PC-9 (cell line): ENCODE results near the gene NRIP1. TPM values are rescaled to one million over a fixed set of nuclear protein-coding genes. Genes with fewer than 3 reads are reported as not detected.

Experiments
- BruUV-seq: library from RNA; stranded (reverse); fragments of 400-500 nt; replicated peaks from 2 replicates; lab custom pipeline; 2021; lab: Mats Ljungman, UMichigan
- CTCF ChIA-PET: fragments of 300-600 bp; sonication (Branson Sonifier 250); formaldehyde crosslinking; loops from one replicate; lab custom pipeline; 2022; ENCODE audit warnings: antibody characterized with exemption; lab: Charles Lee
- POLR2A ChIA-PET: fragments of 300-600 bp; sonication (Branson Sonifier 250); formaldehyde crosslinking; loops from one replicate; lab custom pipeline; 2022; ENCODE audit warnings: antibody characterized with exemption; ENCODE audit not compliant: unreplicated experiment; lab: Charles Lee
- DNase-seq, 2 experiments: peaks; one replicate each; pipeline versions ENCODE4 v3.0.0 to v3.0.0-alpha.2; 2015 to 2022; ENCODE audit warnings: mixed read lengths in 1 of 2
- H2AFZ ChIP-seq: fragments of 200-600 bp; sonication (generic); 2 replicates; pipeline ENCODE4 v1.8.1; 2017; ENCODE audit warnings: antibody characterized with exemption
- H3F3A ChIP-seq: fragments of 200-600 bp; sonication (generic); 2 replicates; pipeline ENCODE4 v1.8.1; 2017; ENCODE audit warnings: antibody characterized with exemption, mild to moderate bottlenecking, low read depth; ENCODE audit not compliant: insufficient read depth
- H3K27ac ChIP-seq: fragments of 200-600 bp; sonication (generic); 2 replicates; pipeline ENCODE4 v1.6.1; 2016; ENCODE audit warnings: mixed run types
- H3K27me3 ChIP-seq: fragments of 200-600 bp; sonication (generic); 2 replicates; pipeline ENCODE4 v1.6.1; 2016; ENCODE audit warnings: low read depth, mixed run types; ENCODE audit not compliant: insufficient read depth
- H3K36me3 ChIP-seq: fragments of 200-600 bp; sonication (generic); 2 replicates; pipeline ENCODE4 v1.6.1; 2016; ENCODE audit warnings: low read depth, mixed run types
- H3K4me1 ChIP-seq: fragments of 200-600 bp; sonication (generic); replicated peaks from 2 replicates; pipeline ENCODE4 v1.6.1; 2016; ENCODE audit warnings: mixed run types; ENCODE audit not compliant: insufficient read depth
- H3K4me2 ChIP-seq: fragments of 200-600 bp; sonication (generic); 2 replicates; pipeline ENCODE4 v1.6.1; 2017; ENCODE audit warnings: mixed run types
- H3K4me3 ChIP-seq: fragments of 200-600 bp; sonication (generic); 2 replicates; pipeline ENCODE4 v1.6.1; 2016; ENCODE audit warnings: mixed run types
- H3K79me2 ChIP-seq: fragments of 200-600 bp; sonication (generic); 2 replicates; pipeline ENCODE4 v1.6.1; 2017; ENCODE audit warnings: low read depth, mixed run types
- H3K9me2 ChIP-seq: fragments of 200-600 bp; sonication (generic); 2 replicates; pipeline ENCODE4 v1.8.1; 2017; ENCODE audit warnings: mild to moderate bottlenecking; ENCODE audit not compliant: insufficient read depth
- H3K9me3 ChIP-seq: fragments of 200-600 bp; sonication (generic); 2 replicates; pipeline ENCODE4 v1.8.1; 2016; ENCODE audit warnings: low read depth; ENCODE audit not compliant: insufficient read depth
- H4K20me1 ChIP-seq: fragments of 200-600 bp; sonication (generic); 2 replicates; pipeline ENCODE4 v1.8.1; 2017; ENCODE audit not compliant: insufficient read depth
- CTCF ChIP-seq: fragments of 200-600 bp; sonication (generic); conservative IDR thresholded peaks from 2 replicates; pipeline ENCODE4 v1.6.1; 2017; ENCODE audit warnings: mixed run types, antibody characterized with exemption, mild to moderate bottlenecking, moderate library complexity
- EZH2 ChIP-seq: fragments of 200-600 bp; sonication (generic); IDR thresholded peaks from 2 replicates; pipeline ENCODE4 v1.8.0; 2017; ENCODE audit warnings: antibody characterized with exemption, low read depth
- intact Hi-C: fragments of 100-400 bp; cut with micrococcal nuclease; formaldehyde crosslinking; loops from one replicate; pipeline ENCODE4 v1.10.0; 2022; ENCODE audit not compliant: unreplicated experiment
- total RNA-seq: library from RNA; stranded (reverse); gene quantifications from 2 replicates; pipeline ENCODE4 v1.2.3, GENCODE V29; 2021

Gene NRIP1
- total RNA-seq, 1 experiment from 2014 or later, result 33.0 TPM

GRCh38 chr21:14988760-14989159, 76.0 kb downstream of the NRIP1 start:
- H3K36me3 ChIP-seq, result peaks cover 24% of the 10 kb centered on the region
- H3K9me3 ChIP-seq, result no peaks in the 10 kb centered on the region
- H3K9me2 ChIP-seq, result no peaks in the 10 kb centered on the region
- no peak for TF ChIP-seq CTCF
- no peak for TF ChIP-seq EZH2
- H3K4me2 ChIP-seq, result no peak overlapping the region
- POLR2A ChIA-PET, result no interaction called here
- intact Hi-C loops, result no loop called here
- H3K79me2 ChIP-seq, result peaks cover 97% of the 10 kb centered on the region
- CTCF ChIA-PET, result no interaction called here
- DNase-seq, result no peak
- H3K4me1 ChIP-seq, result no peaks in the 10 kb centered on the region
- no TSS peak for BruUV-seq
- no peak overlapping the region for H3K27ac ChIP-seq
- peaks cover 10% of the 10 kb centered on the region; the same call in 1 of the 2 replicates for H3F3A ChIP-seq
- no peak overlapping the region for H3K4me3 ChIP-seq
- no peak overlapping the region for H2AFZ ChIP-seq
- no peaks in the 10 kb centered on the region for H3K27me3 ChIP-seq
- peaks cover 9% of the 10 kb centered on the region; the same call in 1 of the 2 replicates for H4K20me1 ChIP-seq

- Histone ChIP-seq H3K4me2 (no peak overlapping the region), H3K9me2 (no peaks in the 10 kb centered on the region), H3K9me3 (no peaks in the 10 kb centered on the region), H3K36me3 (peaks cover 33% of the 10 kb centered on the region), H3K27ac (no peak overlapping the region), H3F3A (peaks cover 15% of the 10 kb centered on the region; the same call in 1 of the 2 replicates), H4K20me1 (peaks cover 4% of the 10 kb centered on the region; the same call in 1 of the 2 replicates), H3K79me2 (peaks cover 97% of the 10 kb centered on the region), H2AFZ (no peak overlapping the region), H3K27me3 (no peaks in the 10 kb centered on the region), H3K4me1 (no peaks in the 10 kb centered on the region), H3K4me3 (no peak overlapping the region)
- intact Hi-C loops, result no loop called here
- no TSS peak for BruUV-seq
- POLR2A ChIA-PET, result no interaction called here
- CTCF ChIA-PET, result no interaction called here
- DNase-seq, result no peak
- TF ChIP-seq CTCF (no peak), EZH2 (no peak)
Observed at GRCh38 chr21:14987370-14988170, 77.2 kb downstream of the NRIP1 start.

GRCh38 chr21:14985306-14985705, 79.5 kb downstream of the NRIP1 start:
- intact Hi-C loops, result no loop called here
- no peaks in the 10 kb centered on the region for H3K9me2 ChIP-seq

More at GRCh38 chr21:14985306-14985705, 79.5 kb downstream of the NRIP1 start:
- no peak overlapping the region; the same call in 1 of the 2 replicates for H3K27ac ChIP-seq
- peaks cover 12% of the 10 kb centered on the region; the same call in 1 of the 2 replicates for H3F3A ChIP-seq
- peaks cover 6% of the 10 kb centered on the region; the same call in 1 of the 2 replicates for H4K20me1 ChIP-seq
- peaks cover 96% of the 10 kb centered on the region for H3K79me2 ChIP-seq
- H3K4me3 ChIP-seq, result no peak overlapping the region
- no peaks in the 10 kb centered on the region for H3K27me3 ChIP-seq
- H3K4me2 ChIP-seq, result no peak overlapping the region
- ChIA-PET POLR2A (no interaction called here), CTCF (no interaction called here)
- BruUV-seq, result no TSS peak
- TF ChIP-seq CTCF (no peak), EZH2 (no peak)
- no peak for DNase-seq
- no peak overlapping the region for H2AFZ ChIP-seq
- peaks cover 31% of the 10 kb centered on the region for H3K36me3 ChIP-seq
- no peaks in the 10 kb centered on the region for H3K9me3 ChIP-seq
- no peaks in the 10 kb centered on the region for H3K4me1 ChIP-seq
